GM18526 (cell line): ENCODE data around the gene GHSR.

Source experiments
- POLR2A ChIP-seq: IDR thresholded peaks from 3 replicates; pipeline ENCODE4 v1.6.1; 2011; ENCODE audit not compliant: insufficient read length; ENCODE audit errors: extremely low read depth

The GHSR gene

DNA sequence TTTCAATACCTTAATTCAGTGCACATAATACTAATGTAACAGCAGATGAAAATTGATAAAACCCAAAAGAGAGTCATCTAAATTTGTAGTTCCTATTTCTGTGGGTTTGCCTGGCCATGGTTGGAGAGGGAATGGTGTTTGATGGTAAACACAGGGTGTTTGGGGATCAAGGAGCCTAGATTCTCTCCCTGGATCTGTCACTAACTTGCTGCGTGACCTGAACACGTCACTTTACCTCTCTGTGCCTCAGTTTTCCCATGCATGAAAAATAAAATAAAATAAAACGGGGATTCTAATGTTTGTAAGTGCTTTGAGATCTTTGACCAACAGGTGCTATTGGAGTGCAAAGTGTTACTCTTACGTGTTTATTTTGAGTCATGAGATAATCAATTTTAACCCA, 49.8 kb downstream of the GHSR start:
- TF ChIP-seq POLR2A = no peak

DNA sequence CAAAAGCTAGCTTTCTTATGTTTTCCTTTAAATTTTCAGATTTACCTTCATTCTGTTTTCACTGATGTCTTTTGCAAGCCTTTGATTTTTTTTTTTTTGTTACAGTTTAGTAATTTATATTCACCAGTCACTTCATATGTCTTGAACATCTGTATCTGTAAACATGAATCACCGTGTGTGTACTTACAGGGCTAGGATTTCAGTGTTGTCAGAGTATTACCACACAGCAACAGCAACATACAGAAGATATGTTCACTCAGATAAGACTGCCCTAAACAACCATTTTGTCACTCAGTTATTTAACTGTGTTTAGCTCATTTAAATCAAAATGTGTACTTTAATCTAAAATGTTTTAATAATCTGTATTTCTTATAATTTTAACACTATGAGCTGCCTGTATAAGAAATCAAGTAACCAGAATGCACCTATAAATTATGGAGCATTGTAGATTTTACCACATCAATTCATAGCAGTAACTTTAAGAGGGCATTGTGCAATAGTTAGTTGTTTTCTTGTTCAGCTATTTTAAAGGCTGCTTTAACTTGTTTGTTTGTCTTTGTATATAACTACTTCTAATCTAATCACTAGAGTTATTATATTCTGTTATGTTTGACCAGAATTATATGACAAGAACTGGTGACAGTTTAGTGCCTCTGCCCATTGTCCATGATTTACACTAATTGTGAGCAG, 50.4 kb downstream of the GHSR start:
- no peak for TF ChIP-seq POLR2A

GRCh38 chr3:172396400-172396799, 51.9 kb downstream of the GHSR start:
- no peak for TF ChIP-seq POLR2A

- no peak for TF ChIP-seq POLR2A
Measured at GRCh38 chr3:172394692-172395091, 53.6 kb downstream of the GHSR start.
